Transverse colon (tissue), 3 donors: Measurements from ENCODE around the gene LIMCH1.

Experiments
- EP300 ChIP-seq: sonication (generic); formaldehyde crosslinking; IDR thresholded peaks from one replicate; pipeline ENCODE4 v1.6.1; 2017; ENCODE audit warnings: antibody characterized with exemption, low read depth
- TF ChIP-seq, protein P1 (sequence below), 5 experiments: fragments of 200-600 bp in 3 of 5; fragments of 450-650 bp in 2 of 5; sonication (generic) in 3 of 5; IDR thresholded peaks; 1 replicate in 2 of 5; 2 replicates in 3 of 5; pipeline ENCODE4 v1.5.1; 2016 to 2017; ENCODE audit warnings: antibody characterized with exemption in 5 of 5, inconsistent platforms in 3 of 5, mild to moderate bottlenecking in 2 of 5, moderate library complexity in 1 of 5

DNA sequence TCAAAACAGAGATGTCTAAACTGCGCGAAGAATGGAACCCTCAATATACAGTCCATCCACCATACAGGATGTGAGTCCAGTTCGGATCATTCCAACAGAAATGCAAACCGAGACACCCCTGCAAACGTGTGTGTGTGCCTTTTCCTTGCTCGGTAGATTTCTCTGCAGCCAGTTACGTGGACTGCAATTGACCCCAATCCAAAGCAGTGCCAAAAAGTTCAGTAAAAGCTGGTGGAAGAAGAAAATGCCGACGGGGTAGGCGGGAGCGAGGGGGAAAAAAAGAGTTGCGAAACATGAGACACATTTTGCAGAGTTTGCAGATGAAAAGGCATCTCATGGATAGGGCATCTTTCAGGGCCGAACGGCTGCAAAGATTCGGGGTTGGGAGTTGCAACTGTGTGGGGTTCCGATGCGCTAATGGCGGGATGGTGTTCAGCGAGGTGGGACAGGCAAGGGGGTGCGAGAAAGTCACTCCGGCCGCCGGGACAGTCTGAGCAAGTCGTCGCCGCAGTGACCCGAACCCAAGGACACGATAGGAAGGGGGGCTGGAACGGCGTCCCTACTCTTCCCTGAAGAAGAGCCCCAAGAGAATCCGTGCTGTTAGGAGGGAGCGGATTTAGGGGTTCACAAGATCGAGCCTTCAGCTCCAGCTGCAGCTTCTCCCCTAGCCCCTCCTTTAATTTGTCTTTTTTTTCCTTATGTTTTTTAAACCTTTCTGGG lies 206.8 kb downstream of the LIMCH1 start:
- TF ChIP-seq, protein P1, sequence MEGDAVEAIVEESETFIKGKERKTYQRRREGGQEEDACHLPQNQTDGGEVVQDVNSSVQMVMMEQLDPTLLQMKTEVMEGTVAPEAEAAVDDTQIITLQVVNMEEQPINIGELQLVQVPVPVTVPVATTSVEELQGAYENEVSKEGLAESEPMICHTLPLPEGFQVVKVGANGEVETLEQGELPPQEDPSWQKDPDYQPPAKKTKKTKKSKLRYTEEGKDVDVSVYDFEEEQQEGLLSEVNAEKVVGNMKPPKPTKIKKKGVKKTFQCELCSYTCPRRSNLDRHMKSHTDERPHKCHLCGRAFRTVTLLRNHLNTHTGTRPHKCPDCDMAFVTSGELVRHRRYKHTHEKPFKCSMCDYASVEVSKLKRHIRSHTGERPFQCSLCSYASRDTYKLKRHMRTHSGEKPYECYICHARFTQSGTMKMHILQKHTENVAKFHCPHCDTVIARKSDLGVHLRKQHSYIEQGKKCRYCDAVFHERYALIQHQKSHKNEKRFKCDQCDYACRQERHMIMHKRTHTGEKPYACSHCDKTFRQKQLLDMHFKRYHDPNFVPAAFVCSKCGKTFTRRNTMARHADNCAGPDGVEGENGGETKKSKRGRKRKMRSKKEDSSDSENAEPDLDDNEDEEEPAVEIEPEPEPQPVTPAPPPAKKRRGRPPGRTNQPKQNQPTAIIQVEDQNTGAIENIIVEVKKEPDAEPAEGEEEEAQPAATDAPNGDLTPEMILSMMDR (IDR thresholded peaks at IDR 0.05): no peak
- TF ChIP-seq EP300: no peak
